SK-N-SH treated with all-trans-retinoic acid at 6 μM for 48 hours (cell line): ENCODE measurements around the gene OSBPL3.

ENCODE experiments used
- ATAC-seq: fragments of 200-7000 bp; cut with Tn5 transposase; 3 replicates; pipeline ENCODE4 v1.9.1; 2020; ENCODE audit warnings: mild to moderate bottlenecking, moderate library complexity
- ARNTL ChIP-seq: fragments of 450-650 bp; formaldehyde crosslinking; IDR thresholded peaks from 2 replicates; pipeline ENCODE4 v1.5.0; 2020; ENCODE audit warnings: low read depth, mild to moderate bottlenecking, moderate library complexity, borderline replicate concordance
- BACH2 ChIP-seq: fragments of 250-450 bp; sonication (Bioruptor Pico); IDR thresholded peaks from 2 replicates; pipeline ENCODE4 v1.9.0; 2021; ENCODE audit warnings: mild to moderate bottlenecking, borderline replicate concordance
- CSRNP3 ChIP-seq: fragments of 250-450 bp; sonication (Bioruptor Pico); IDR thresholded peaks from 2 replicates; pipeline ENCODE4 v1.5.1; 2021; ENCODE audit warnings: mild to moderate bottlenecking, moderate library complexity
- ESRRG ChIP-seq: fragments of 250-450 bp; sonication (Bioruptor Pico); IDR thresholded peaks from 2 replicates; pipeline ENCODE4 v1.6.1; 2021; ENCODE audit warnings: mild to moderate bottlenecking
- GLIS3 ChIP-seq: fragments of 250-450 bp; sonication (Bioruptor Pico); IDR thresholded peaks from 2 replicates; pipeline ENCODE4 v1.5.0; 2020; ENCODE audit warnings: mild to moderate bottlenecking, moderate library complexity
- OSR1 ChIP-seq: fragments of 250-450 bp; sonication (Bioruptor Pico); IDR thresholded peaks from 2 replicates; pipeline ENCODE4 v1.8.0; 2022; ENCODE audit warnings: moderate library complexity, mild to moderate bottlenecking, inconsistent platforms
- PPARA ChIP-seq: fragments of 250-450 bp; sonication (Bioruptor Pico); IDR thresholded peaks from 2 replicates; pipeline ENCODE4 v1.5.0; 2020; ENCODE audit warnings: mild to moderate bottlenecking, borderline replicate concordance
- SNAI2 ChIP-seq: fragments of 250-450 bp; sonication (Bioruptor Pico); IDR thresholded peaks from 2 replicates; pipeline ENCODE4 v1.5.0; 2020; ENCODE audit warnings: mild to moderate bottlenecking, moderate library complexity
- TCF4 ChIP-seq: fragments of 250-450 bp; sonication (Bioruptor Pico); IDR thresholded peaks from 2 replicates; pipeline ENCODE4 v1.8.0; 2021; ENCODE audit warnings: mild to moderate bottlenecking, moderate library complexity, borderline replicate concordance
- ZC3H10 ChIP-seq: fragments of 250-450 bp; sonication (Bioruptor Pico); IDR thresholded peaks from 2 replicates; pipeline ENCODE4 v1.5.1; 2021; ENCODE audit warnings: mild to moderate bottlenecking, moderate library complexity
- ZFP3 ChIP-seq: fragments of 250-450 bp; sonication (Bioruptor Pico); IDR thresholded peaks from 2 replicates; pipeline ENCODE4 v1.5.0; 2020; ENCODE audit warnings: mild to moderate bottlenecking, moderate library complexity
- ZFP30 ChIP-seq: fragments of 450-650 bp; formaldehyde crosslinking; IDR thresholded peaks from 2 replicates; pipeline ENCODE4 v1.5.0; 2022; ENCODE audit warnings: mild to moderate bottlenecking, moderate library complexity
- ZNF565 ChIP-seq: fragments of 450-650 bp; formaldehyde crosslinking; conservative IDR thresholded peaks from 2 replicates; pipeline ENCODE4 v1.5.0; 2020; ENCODE audit warnings: low read depth, mild to moderate bottlenecking, moderate library complexity
- ZNF8 ChIP-seq: fragments of 450-650 bp; formaldehyde crosslinking; IDR thresholded peaks from 2 replicates; pipeline ENCODE4 v1.5.0; 2020; ENCODE audit warnings: mild to moderate bottlenecking, moderate library complexity
- TF ChIP-seq, protein P1 (sequence below): fragments of 250-450 bp; sonication (Bioruptor Pico); IDR thresholded peaks from 2 replicates; pipeline ENCODE4 v1.8.0; 2020; ENCODE audit warnings: mild to moderate bottlenecking, moderate library complexity, borderline replicate concordance
- TF ChIP-seq, protein P2 (sequence below): fragments of 250-450 bp; sonication (Bioruptor Pico); IDR thresholded peaks from 2 replicates; pipeline ENCODE4 v1.8.0; 2021; ENCODE audit warnings: low read depth, mild to moderate bottlenecking, moderate library complexity, borderline replicate concordance
- TF ChIP-seq, protein P3 (sequence below): fragments of 250-450 bp; sonication (Bioruptor Pico); IDR thresholded peaks from 2 replicates; pipeline ENCODE4 v1.5.0; 2020; ENCODE audit warnings: mild to moderate bottlenecking, moderate library complexity

Gene OSBPL3

DNA sequence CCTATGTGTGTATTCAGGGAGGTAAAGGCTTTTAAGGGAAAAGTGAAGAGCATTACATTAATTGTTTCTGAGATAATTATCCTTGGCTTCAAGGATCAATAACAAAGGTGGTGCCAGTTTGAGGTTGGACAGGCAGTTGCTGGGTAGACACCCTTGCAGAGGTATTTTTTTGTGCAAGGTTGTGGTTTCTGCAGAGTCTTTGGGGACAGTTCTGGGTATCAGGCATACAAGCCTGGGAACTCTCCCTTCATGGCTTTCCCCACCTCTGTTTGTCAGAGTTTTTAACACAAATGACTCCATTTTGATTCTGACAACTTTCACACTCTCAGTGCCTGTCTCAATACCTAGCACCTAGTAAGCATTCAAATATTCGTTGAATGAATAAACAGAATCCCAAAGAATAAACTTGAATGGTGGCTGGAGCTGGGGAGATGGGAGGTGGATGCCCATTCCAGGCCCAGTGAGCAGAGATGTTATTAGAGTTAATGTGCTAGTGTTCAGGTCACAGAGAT lies 7.4 kb upstream of the OSBPL3 start:
- no peak for ATAC-seq
- TF ChIP-seq ARNTL (no peak), ZC3H10 (no peak), TCF4 (no peak), ZFP3 (CRISPR knock-in tag) (no peak), PPARA (CRISPR knock-in tag) (no peak), ESRRG (CRISPR knock-in tag) (no peak), ZNF565 (CRISPR knock-in tag) (no peak), ZNF8 (CRISPR knock-in tag) (no peak), GLIS3 (CRISPR knock-in tag) (no peak), OSR1 (CRISPR knock-in tag) (no peak), CSRNP3 (CRISPR knock-in tag) (no peak), BACH2 (CRISPR knock-in tag) (no peak)
- TF ChIP-seq, protein P1, sequence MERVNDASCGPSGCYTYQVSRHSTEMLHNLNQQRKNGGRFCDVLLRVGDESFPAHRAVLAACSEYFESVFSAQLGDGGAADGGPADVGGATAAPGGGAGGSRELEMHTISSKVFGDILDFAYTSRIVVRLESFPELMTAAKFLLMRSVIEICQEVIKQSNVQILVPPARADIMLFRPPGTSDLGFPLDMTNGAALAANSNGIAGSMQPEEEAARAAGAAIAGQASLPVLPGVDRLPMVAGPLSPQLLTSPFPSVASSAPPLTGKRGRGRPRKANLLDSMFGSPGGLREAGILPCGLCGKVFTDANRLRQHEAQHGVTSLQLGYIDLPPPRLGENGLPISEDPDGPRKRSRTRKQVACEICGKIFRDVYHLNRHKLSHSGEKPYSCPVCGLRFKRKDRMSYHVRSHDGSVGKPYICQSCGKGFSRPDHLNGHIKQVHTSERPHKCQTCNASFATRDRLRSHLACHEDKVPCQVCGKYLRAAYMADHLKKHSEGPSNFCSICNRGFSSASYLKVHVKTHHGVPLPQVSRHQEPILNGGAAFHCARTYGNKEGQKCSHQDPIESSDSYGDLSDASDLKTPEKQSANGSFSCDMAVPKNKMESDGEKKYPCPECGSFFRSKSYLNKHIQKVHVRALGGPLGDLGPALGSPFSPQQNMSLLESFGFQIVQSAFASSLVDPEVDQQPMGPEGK (CRISPR knock-in tag) = no peak
- TF ChIP-seq, protein P2, sequence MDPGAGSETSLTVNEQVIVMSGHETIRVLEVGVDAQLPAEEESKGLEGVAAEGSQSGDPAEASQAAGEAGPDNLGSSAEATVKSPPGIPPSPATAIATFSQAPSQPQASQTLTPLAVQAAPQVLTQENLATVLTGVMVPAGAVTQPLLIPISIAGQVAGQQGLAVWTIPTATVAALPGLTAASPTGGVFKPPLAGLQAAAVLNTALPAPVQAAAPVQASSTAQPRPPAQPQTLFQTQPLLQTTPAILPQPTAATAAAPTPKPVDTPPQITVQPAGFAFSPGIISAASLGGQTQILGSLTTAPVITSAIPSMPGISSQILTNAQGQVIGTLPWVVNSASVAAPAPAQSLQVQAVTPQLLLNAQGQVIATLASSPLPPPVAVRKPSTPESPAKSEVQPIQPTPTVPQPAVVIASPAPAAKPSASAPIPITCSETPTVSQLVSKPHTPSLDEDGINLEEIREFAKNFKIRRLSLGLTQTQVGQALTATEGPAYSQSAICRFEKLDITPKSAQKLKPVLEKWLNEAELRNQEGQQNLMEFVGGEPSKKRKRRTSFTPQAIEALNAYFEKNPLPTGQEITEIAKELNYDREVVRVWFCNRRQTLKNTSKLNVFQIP (CRISPR knock-in tag) = no peak
- TF ChIP-seq, protein P3, sequence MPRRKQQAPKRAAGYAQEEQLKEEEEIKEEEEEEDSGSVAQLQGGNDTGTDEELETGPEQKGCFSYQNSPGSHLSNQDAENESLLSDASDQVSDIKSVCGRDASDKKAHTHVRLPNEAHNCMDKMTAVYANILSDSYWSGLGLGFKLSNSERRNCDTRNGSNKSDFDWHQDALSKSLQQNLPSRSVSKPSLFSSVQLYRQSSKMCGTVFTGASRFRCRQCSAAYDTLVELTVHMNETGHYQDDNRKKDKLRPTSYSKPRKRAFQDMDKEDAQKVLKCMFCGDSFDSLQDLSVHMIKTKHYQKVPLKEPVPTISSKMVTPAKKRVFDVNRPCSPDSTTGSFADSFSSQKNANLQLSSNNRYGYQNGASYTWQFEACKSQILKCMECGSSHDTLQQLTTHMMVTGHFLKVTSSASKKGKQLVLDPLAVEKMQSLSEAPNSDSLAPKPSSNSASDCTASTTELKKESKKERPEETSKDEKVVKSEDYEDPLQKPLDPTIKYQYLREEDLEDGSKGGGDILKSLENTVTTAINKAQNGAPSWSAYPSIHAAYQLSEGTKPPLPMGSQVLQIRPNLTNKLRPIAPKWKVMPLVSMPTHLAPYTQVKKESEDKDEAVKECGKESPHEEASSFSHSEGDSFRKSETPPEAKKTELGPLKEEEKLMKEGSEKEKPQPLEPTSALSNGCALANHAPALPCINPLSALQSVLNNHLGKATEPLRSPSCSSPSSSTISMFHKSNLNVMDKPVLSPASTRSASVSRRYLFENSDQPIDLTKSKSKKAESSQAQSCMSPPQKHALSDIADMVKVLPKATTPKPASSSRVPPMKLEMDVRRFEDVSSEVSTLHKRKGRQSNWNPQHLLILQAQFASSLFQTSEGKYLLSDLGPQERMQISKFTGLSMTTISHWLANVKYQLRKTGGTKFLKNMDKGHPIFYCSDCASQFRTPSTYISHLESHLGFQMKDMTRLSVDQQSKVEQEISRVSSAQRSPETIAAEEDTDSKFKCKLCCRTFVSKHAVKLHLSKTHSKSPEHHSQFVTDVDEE (CRISPR knock-in tag) = no peak

DNA sequence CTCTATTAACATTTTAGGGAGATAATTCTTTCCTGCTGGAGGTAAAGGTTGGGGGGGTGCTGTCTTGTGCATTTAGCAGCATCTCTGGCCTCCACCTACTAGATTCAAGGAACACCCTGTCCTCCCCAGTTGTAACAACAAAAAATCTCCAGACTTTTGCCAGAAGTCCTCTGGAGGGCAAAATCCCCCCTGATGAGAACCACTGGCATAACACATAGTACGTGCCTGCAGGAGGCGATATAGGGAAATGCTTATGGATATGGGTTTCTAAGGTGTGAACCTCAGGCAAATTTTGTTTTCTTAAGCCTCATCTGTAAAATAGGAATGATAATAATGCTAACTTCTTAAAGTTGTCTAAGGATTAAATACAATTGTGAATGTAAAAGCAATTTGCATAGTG lies 2.9 kb upstream of the OSBPL3 start:
- ATAC-seq = no peak
- TF ChIP-seq TCF4 (no peak), ZNF565 (CRISPR knock-in tag) (no peak), ZFP30 (CRISPR knock-in tag) (no peak), SNAI2 (no peak), CSRNP3 (CRISPR knock-in tag) (no peak), OSR1 (CRISPR knock-in tag) (no peak), ZNF8 (CRISPR knock-in tag) (no peak)
- TF ChIP-seq, protein P3 (CRISPR knock-in tag) = no peak
- TF ChIP-seq, all 23 proteins: peak for 0
